ENCODE data around the gene NXT2. TPM values are rescaled to one million over a fixed set of nuclear protein-coding genes. Genes with fewer than 3 reads are reported as not detected.

Gene NXT2
- total RNA-seq, 2 experiments from 2014 or later, result 4.0 to 4.1 TPM

GRCh38 chrX:109498434-109498833 is 38.2 kb upstream of the NXT2 start:
- peaks cover 21% of the 10 kb centered on the region for H3K27me3 Mint-ChIP-seq
- CTCF ChIA-PET, result no interaction called here

DNA sequence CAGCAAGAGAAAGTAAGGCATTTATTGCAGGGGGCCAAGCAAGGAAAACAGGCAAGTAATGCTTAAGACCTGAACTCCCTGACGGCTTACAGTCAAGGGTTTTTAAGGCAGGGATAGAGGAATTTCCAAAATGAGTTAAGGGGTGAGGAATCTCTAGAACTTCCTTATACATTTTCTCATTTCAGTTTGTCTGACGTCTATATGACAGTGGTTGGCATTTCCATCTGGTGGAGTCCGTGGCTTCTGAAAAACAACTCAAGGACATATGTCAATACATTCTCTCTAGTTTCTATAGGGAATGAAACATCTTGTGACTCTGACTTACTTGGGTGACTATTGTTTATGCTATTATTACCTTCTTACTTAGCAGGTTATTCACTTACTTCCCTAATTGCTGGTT is 35.5 kb upstream of the NXT2 start:
- POLR2A ChIA-PET, result no interaction called here
- CTCF ChIA-PET, result no interaction called here
- Histone ChIP-seq H3K9me3 (ENCODE audit: control insufficient read depth in 1 of 2, insufficient read depth in 1 of 2, low read length in 2 of 2) (no peaks in the 10 kb centered on the region), H3K36me3 (ENCODE audit: insufficient read depth, low read length) (no peaks in the 10 kb centered on the region), H3K27me3 (ENCODE audit: control insufficient read depth in 1 of 2, insufficient read depth in 2 of 2, low read length in 2 of 2) (no peaks in the 10 kb centered on the region), H3K4me3 (ENCODE audit: low read length) (no peak overlapping the region), H3K4me1 (ENCODE audit: insufficient read depth, low read length) (no peaks in the 10 kb centered on the region), H3K27ac (ENCODE audit: low read depth in 1 of 2, low read length in 2 of 2) (no peak overlapping the region)
- Mint-ChIP-seq H3K36me3 (ENCODE audit: low read depth) (no peaks in the 10 kb centered on the region), H3K4me3 (no peak overlapping the region), H3K9me3 (no peaks in the 10 kb centered on the region), H3K27ac (no peak overlapping the region), H3K4me1 (ENCODE audit: low read depth) (no peaks in the 10 kb centered on the region), H3K27me3 (peaks cover 9% of the 10 kb centered on the region)
- ATAC-seq (ENCODE audit: poor library complexity) (no peak), DNase-seq (peak in 2 of 14 experiments; percentile 1 to 12)
- TF ChIP-seq, protein P1, sequence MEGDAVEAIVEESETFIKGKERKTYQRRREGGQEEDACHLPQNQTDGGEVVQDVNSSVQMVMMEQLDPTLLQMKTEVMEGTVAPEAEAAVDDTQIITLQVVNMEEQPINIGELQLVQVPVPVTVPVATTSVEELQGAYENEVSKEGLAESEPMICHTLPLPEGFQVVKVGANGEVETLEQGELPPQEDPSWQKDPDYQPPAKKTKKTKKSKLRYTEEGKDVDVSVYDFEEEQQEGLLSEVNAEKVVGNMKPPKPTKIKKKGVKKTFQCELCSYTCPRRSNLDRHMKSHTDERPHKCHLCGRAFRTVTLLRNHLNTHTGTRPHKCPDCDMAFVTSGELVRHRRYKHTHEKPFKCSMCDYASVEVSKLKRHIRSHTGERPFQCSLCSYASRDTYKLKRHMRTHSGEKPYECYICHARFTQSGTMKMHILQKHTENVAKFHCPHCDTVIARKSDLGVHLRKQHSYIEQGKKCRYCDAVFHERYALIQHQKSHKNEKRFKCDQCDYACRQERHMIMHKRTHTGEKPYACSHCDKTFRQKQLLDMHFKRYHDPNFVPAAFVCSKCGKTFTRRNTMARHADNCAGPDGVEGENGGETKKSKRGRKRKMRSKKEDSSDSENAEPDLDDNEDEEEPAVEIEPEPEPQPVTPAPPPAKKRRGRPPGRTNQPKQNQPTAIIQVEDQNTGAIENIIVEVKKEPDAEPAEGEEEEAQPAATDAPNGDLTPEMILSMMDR (IDR thresholded peaks at IDR 0.05), result no peak
- intact Hi-C loops (cut with DNase I, micrococcal nuclease), result no loop called here

More at GRCh38 chrX:109498434-109498833, 38.2 kb upstream of the NXT2 start:
- H3K4me3 Mint-ChIP-seq, result no peak overlapping the region
- no peaks in the 10 kb centered on the region for H3K36me3 ChIP-seq (ENCODE audit: insufficient read depth, low read length)
- POLR2A ChIA-PET, result no interaction called here
- TF ChIP-seq, protein P1 (IDR thresholded peaks at IDR 0.05), result no peak
- H3K27ac Mint-ChIP-seq, result no peak overlapping the region
- no peak overlapping the region for H3K4me3 ChIP-seq (ENCODE audit: low read length)
- H3K27ac ChIP-seq (ENCODE audit: low read depth in 1 of 2, low read length in 2 of 2), result no peak overlapping the region
- ATAC-seq (ENCODE audit: poor library complexity) (no peak), DNase-seq (no peak)
- intact Hi-C loops (cut with DNase I, micrococcal nuclease), result no loop called here
- no peaks in the 10 kb centered on the region for H3K9me3 ChIP-seq (ENCODE audit: control insufficient read depth in 1 of 2, insufficient read depth in 1 of 2, low read length in 2 of 2)
- no peaks in the 10 kb centered on the region for H3K4me1 Mint-ChIP-seq (ENCODE audit: low read depth)
- no peaks in the 10 kb centered on the region for H3K4me1 ChIP-seq (ENCODE audit: insufficient read depth, low read length)
- no peaks in the 10 kb centered on the region for H3K36me3 Mint-ChIP-seq (ENCODE audit: low read depth)
- H3K27me3 ChIP-seq (ENCODE audit: control insufficient read depth in 1 of 2, insufficient read depth in 2 of 2, low read length in 2 of 2), result no peaks in the 10 kb centered on the region
- H3K9me3 Mint-ChIP-seq, result no peaks in the 10 kb centered on the region

GRCh38 chrX:109508915-109509314 is 27.7 kb upstream of the NXT2 start:
- TF ChIP-seq, protein P1 (IDR thresholded peaks at IDR 0.05), result no peak
- Mint-ChIP-seq H3K27ac (no peak overlapping the region), H3K36me3 (ENCODE audit: low read depth) (no peaks in the 10 kb centered on the region), H3K4me1 (ENCODE audit: low read depth) (no peaks in the 10 kb centered on the region), H3K4me3 (no peak overlapping the region), H3K9me3 (no peaks in the 10 kb centered on the region), H3K27me3 (peaks cover 36% of the 10 kb centered on the region)
- DNase-seq, result no peak
- Histone ChIP-seq H3K27me3 (ENCODE audit: control insufficient read depth in 1 of 2, insufficient read depth in 2 of 2, low read length in 2 of 2) (peaks cover 0 to 8% of the 10 kb centered on the region in 2 experiments), H3K4me3 (ENCODE audit: low read length) (no peak overlapping the region), H3K9me3 (ENCODE audit: control insufficient read depth in 1 of 2, insufficient read depth in 1 of 2, low read length in 2 of 2) (no peaks in the 10 kb centered on the region), H3K27ac (ENCODE audit: low read depth in 1 of 2, low read length in 2 of 2) (no peak overlapping the region), H3K36me3 (ENCODE audit: insufficient read depth, low read length) (no peaks in the 10 kb centered on the region), H3K4me1 (ENCODE audit: insufficient read depth, low read length) (no peaks in the 10 kb centered on the region)
- ChIA-PET CTCF (no interaction called here), POLR2A (no interaction called here)
- no peak for ATAC-seq (ENCODE audit: poor library complexity)
- intact Hi-C loops (cut with DNase I, micrococcal nuclease), result no loop called here

Data from CD4-positive, alpha-beta T cell (primary cell).